Measurements from ENCODE around the gene PCDHGA1. TPM values are rescaled to one million over a fixed set of nuclear protein-coding genes. Genes with fewer than 3 reads are reported as not detected.

The PCDHGA1 gene
- total RNA-seq, 1 donor from 2014 or later: 1.5 TPM

- Histone ChIP-seq H3K9ac (no peak overlapping the region), H3K27me3 (no peaks in the 10 kb centered on the region), H3K27ac (no peak overlapping the region), H4K20me1 (ENCODE audit: low read depth) (no peaks in the 10 kb centered on the region), H3K4me3 (no peak overlapping the region), H3K9me3 (ENCODE audit: low read depth) (peaks cover 34% of the 10 kb centered on the region), H3K36me3 (peaks cover 3% of the 10 kb centered on the region), H3K79me2 (ENCODE audit: low read depth) (no peaks in the 10 kb centered on the region), H3K4me2 (no peak overlapping the region), H3K4me1 (no peaks in the 10 kb centered on the region), H3F3A (ENCODE audit: low read depth) (no peaks in the 10 kb centered on the region), H2AFZ (replicated peaks) (no peak overlapping the region)
- no peak overlapping the region for H3K27ac Mint-ChIP-seq
- peaks cover 6% of the 10 kb centered on the region for H3K36me3 Mint-ChIP-seq
- H3K4me1 Mint-ChIP-seq: no peaks in the 10 kb centered on the region
- no peak for DNase-seq (ENCODE audit: low spot score)
- H3K27me3 Mint-ChIP-seq (ENCODE audit: insufficient read depth, low read depth): no peaks in the 10 kb centered on the region
- TF ChIP-seq, protein P1, sequence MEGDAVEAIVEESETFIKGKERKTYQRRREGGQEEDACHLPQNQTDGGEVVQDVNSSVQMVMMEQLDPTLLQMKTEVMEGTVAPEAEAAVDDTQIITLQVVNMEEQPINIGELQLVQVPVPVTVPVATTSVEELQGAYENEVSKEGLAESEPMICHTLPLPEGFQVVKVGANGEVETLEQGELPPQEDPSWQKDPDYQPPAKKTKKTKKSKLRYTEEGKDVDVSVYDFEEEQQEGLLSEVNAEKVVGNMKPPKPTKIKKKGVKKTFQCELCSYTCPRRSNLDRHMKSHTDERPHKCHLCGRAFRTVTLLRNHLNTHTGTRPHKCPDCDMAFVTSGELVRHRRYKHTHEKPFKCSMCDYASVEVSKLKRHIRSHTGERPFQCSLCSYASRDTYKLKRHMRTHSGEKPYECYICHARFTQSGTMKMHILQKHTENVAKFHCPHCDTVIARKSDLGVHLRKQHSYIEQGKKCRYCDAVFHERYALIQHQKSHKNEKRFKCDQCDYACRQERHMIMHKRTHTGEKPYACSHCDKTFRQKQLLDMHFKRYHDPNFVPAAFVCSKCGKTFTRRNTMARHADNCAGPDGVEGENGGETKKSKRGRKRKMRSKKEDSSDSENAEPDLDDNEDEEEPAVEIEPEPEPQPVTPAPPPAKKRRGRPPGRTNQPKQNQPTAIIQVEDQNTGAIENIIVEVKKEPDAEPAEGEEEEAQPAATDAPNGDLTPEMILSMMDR (IDR thresholded peaks at IDR 0.05): no peak
- no peak for TF ChIP-seq EZH2 (IDR thresholded peaks at IDR 0.05)
- TF ChIP-seq EZH2phosphoT487 (IDR thresholded peaks at IDR 0.05): no peak
- peaks cover 61% of the 10 kb centered on the region for H3K9me3 Mint-ChIP-seq
- no peak overlapping the region for H3K4me3 Mint-ChIP-seq
These were observed 68.3 kb downstream of the PCDHGA1 start for GRCh38 chr5:141398608-141399007.

DNA sequence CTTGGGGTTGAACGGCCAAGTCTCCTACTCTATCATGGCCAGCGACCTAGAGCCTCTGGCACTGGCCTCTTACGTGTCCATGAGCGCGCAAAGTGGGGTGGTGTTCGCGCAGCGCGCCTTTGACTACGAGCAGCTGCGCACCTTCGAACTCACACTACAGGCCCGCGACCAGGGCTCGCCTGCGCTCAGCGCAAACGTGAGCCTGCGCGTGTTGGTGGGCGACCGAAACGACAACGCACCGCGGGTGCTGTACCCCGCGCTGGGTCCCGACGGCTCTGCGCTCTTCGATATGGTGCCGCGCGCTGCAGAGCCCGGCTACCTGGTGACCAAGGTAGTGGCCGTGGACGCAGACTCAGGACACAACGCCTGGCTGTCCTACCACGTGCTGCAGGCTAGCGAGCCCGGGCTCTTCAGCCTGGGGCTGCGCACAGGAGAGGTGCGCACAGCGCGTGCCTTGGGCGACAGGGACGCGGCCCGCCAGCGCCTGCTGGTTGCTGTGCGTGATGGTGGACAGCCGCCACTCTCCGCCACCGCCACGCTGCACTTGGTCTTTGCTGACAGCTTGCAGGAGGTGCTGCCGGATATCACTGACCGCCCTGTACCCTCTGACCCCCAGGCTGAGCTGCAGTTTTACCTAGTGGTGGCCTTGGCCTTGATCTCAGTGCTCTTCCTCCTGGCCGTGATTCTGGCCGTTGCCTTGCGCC lies 69.4 kb downstream of the PCDHGA1 start:
- Histone ChIP-seq H3F3A (ENCODE audit: low read depth) (no peaks in the 10 kb centered on the region), H3K36me3 (no peaks in the 10 kb centered on the region), H3K4me2 (no peak overlapping the region), H4K20me1 (ENCODE audit: low read depth) (no peaks in the 10 kb centered on the region), H3K4me1 (no peaks in the 10 kb centered on the region), H2AFZ (replicated peaks) (no peak overlapping the region), H3K79me2 (ENCODE audit: low read depth) (no peaks in the 10 kb centered on the region), H3K27ac (no peak overlapping the region), H3K9me3 (ENCODE audit: low read depth) (peaks cover 27% of the 10 kb centered on the region), H3K4me3 (no peak overlapping the region), H3K9ac (no peak overlapping the region), H3K27me3 (no peaks in the 10 kb centered on the region)
- Mint-ChIP-seq H3K27me3 (ENCODE audit: insufficient read depth, low read depth) (no peaks in the 10 kb centered on the region), H3K36me3 (peaks cover 5% of the 10 kb centered on the region), H3K4me1 (no peaks in the 10 kb centered on the region), H3K9me3 (peaks cover 62% of the 10 kb centered on the region), H3K4me3 (no peak overlapping the region), H3K27ac (no peak overlapping the region)
- DNase-seq (ENCODE audit: low spot score): no peak
- TF ChIP-seq EZH2phosphoT487 (IDR thresholded peaks at IDR 0.05): no peak
- TF ChIP-seq, protein P1 (IDR thresholded peaks at IDR 0.05): no peak
- no peak for TF ChIP-seq EZH2 (IDR thresholded peaks at IDR 0.05)

DNA sequence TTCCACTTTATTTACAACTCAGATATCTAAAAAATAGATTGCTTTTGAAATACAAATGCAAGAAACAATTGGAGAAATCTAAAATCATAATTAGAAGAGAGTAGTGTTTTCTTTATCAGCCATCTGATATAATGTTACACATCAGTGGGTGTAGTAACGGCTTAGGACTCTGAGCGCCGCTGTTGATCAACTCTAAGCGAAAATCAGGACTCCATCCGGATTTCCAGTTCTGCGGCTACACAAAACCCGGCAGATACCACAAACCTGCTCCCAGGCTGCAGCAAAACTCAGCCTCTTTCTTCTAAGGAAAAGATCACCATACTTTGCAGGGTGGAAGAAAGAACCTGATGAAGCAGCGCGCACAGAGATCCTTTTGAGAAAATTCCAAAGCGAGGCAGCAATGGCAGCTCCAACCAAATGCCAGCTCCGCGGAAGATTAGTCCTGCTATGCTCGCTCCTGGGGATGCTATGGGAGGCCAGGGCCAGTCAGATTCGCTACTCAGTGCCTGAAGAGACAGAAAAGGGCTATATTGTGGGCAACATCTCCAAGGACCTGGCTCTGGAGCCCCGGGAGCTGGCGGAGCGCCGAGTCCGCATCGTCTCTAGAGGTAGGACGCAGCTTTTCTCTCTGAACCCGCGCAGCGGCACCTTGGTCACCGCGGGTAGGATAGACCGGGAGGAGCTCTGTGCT lies 72.4 kb downstream of the PCDHGA1 start, which contains the start of gene PCDHGA9:
Gene PCDHGA9 (plus strand): TSS at position 226 of the 691 bp plus-strand sequence. CDS start 175 bp downstream, at position 401.
- Mint-ChIP-seq H3K4me3 (no peak within 1 kb of the TSS), H3K27me3 (ENCODE audit: insufficient read depth, low read depth) (no peaks in the 10 kb centered on the region), H3K9me3 (peaks cover 61% of the 10 kb centered on the region), H3K36me3 (peaks cover 13% of the 10 kb centered on the region), H3K27ac (no peak within 1 kb of the TSS), H3K4me1 (no peaks in the 10 kb centered on the region)
- Histone ChIP-seq H3K27ac (no peak within 1 kb of the TSS), H2AFZ (replicated peaks) (no peak within 1 kb of the TSS), H3K36me3 (no peaks in the 10 kb centered on the region), H3K4me2 (no peak within 1 kb of the TSS), H3K79me2 (ENCODE audit: low read depth) (no peaks in the 10 kb centered on the region), H3K9me3 (ENCODE audit: low read depth) (peaks cover 14% of the 10 kb centered on the region), H4K20me1 (ENCODE audit: low read depth) (no peaks in the 10 kb centered on the region), H3K4me3 (no peak within 1 kb of the TSS), H3K27me3 (no peaks in the 10 kb centered on the region), H3K9ac (no peak within 1 kb of the TSS), H3K4me1 (no peaks in the 10 kb centered on the region), H3F3A (ENCODE audit: low read depth) (peaks cover 4% of the 10 kb centered on the region)
- no peak for TF ChIP-seq EZH2phosphoT487 (IDR thresholded peaks at IDR 0.05)
- TF ChIP-seq, protein P1 (IDR thresholded peaks at IDR 0.05): peak; percentile 23
- TF ChIP-seq EZH2 (IDR thresholded peaks at IDR 0.05): no peak
- DNase-seq (ENCODE audit: low spot score): no peak
